GM19023 (cell line): ENCODE results near the gene CKB.

Experiments used
- ATAC-seq: cut with Tn5 transposase; IDR thresholded peaks from one replicate; pipeline ENCODE4 v1.9.1; 2021; ENCODE audit warnings: mild to moderate bottlenecking, moderate library complexity; ENCODE audit not compliant: unreplicated experiment

Gene CKB

GRCh38 chr14:103492156-103492925 is 30.3 kb downstream of the CKB start:
- ATAC-seq: no peak

GRCh38 chr14:103491691-103492090 is 30.9 kb downstream of the CKB start:
- no peak for ATAC-seq

DNA sequence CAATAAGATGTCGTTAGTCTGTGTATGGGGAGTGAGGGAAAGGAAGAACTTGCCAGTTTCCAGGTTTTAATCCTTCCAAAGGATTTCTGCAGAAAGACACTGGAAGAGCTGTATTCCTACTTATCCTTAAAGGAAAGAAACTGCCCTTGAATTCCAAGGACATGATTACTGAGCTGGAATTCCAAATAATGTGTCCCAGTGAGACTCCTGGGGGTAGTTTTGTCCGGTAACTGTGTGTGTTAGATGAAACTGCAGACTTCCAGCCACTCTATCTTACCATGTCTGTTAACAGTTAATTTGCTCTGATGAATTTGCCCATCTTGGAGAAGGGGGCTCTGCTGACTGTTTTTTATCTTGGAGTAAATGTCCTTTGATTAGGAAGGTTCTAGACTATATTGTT is 33.0 kb downstream of the CKB start:
- ATAC-seq: no peak

DNA sequence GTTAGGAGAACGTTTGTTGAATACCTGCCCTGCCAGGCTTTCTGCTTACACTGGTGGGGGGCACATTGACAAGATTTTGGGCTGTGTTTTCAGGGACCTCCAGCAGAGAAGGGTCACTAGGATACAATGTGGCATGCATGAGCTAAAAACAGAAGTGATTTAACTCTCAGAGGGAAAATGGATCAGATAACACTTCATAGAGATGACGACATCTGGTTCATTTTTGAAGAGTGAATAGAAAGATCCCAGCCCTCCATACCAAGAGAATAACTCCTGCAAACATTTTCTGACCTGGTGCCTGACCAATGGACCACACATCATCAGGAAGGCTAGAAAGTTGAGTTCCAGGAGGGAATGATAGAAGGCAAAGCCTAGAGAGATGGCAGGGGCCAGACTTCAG is 33.7 kb downstream of the CKB start:
- no peak for ATAC-seq

- no peak for ATAC-seq
These were observed 34.6 kb downstream of the CKB start for GRCh38 chr14:103488071-103488470.

DNA sequence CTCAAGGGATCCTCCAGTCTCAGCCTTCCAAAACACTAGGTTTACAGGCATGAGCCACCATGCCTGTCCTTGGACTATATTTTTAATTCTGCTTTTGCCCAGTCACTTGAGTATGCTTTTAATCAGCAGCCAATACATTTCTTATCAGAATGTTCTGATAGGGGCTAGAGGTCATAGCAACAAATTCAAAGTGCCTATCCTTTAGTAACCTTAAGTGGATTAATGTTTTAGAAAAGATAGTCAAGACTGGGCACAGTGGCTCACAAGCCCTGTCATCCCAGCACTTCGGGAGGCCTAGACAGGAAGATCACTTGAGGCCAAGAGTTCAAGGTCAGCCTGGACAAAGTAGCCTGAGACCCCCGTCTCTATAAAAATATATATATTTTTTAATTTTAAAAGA is 37.1 kb downstream of the CKB start:
- ATAC-seq: no peak

DNA sequence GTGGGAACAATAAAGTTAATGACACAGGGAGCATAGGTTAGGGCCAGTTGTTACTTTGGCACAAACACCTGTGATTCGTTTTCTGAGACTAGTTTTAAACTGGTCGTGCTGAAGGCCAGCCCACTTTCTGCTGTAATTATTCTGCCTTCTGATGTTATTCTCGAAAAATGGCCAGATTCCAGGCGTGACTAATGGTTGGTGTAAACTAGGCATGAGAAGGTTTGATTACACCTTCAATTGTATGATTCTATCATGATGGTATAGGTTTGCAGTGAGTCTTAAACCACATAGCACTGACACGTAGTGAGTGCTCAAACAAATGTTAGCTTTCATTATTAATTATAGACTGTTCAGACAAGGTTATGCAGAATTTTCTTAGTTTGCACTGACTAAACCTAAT is 39.0 kb downstream of the CKB start:
- ATAC-seq: no peak

GRCh38 chr14:103480595-103480994 is 42.0 kb downstream of the CKB start:
- no peak for ATAC-seq

- ATAC-seq: no peak
These were observed 46.0 kb downstream of the CKB start for GRCh38 chr14:103476631-103477030.

- ATAC-seq: no peak
These were observed 46.6 kb downstream of the CKB start for GRCh38 chr14:103476065-103476464.

DNA sequence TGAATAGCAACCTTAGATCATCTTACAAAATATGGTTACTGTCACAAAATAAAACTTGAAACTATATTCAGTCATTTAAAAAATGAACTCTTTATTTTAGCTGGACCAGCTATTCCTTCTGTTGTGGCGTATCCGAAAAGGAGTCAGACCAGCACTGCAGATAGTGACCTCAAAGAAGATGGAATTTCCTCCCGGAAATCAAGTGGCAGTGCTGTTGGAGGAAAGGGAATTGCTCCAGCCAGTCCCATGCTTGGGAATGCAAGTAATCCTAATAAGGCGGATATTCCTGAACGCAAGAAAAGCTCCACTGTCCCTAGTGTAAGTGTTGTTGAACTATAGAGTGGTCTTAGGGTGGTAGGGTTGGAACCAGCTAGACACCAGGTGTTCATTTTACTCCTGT is 47.7 kb downstream of the CKB start:
- ATAC-seq: no peak

DNA sequence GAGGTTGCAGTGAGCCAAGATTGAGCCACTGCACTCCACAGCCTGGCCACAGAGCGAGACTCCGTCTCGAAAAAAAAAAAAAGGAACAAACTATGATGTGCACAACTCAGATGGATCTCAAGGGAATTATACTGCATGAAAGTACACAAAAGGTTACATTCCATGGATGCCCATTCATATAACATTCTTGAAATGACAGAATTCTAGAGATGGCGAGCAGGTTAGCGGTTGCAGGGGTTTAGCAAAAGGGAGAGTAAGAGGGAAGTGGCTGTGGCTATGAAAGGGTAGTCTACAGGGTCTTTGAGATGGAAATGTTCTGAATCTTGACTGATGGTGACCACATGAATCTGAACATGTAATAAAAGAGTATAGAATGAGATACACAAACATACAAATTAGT is 49.7 kb downstream of the CKB start:
- no peak for ATAC-seq
